HG02852 (cell line): ENCODE measurements around the gene PPP2R5C.

Source experiments
- ATAC-seq: cut with Tn5 transposase; IDR thresholded peaks from one replicate; pipeline ENCODE4 v1.9.1; 2021; ENCODE audit warnings: mild to moderate bottlenecking, moderate library complexity; ENCODE audit not compliant: unreplicated experiment

PPP2R5C gene

DNA sequence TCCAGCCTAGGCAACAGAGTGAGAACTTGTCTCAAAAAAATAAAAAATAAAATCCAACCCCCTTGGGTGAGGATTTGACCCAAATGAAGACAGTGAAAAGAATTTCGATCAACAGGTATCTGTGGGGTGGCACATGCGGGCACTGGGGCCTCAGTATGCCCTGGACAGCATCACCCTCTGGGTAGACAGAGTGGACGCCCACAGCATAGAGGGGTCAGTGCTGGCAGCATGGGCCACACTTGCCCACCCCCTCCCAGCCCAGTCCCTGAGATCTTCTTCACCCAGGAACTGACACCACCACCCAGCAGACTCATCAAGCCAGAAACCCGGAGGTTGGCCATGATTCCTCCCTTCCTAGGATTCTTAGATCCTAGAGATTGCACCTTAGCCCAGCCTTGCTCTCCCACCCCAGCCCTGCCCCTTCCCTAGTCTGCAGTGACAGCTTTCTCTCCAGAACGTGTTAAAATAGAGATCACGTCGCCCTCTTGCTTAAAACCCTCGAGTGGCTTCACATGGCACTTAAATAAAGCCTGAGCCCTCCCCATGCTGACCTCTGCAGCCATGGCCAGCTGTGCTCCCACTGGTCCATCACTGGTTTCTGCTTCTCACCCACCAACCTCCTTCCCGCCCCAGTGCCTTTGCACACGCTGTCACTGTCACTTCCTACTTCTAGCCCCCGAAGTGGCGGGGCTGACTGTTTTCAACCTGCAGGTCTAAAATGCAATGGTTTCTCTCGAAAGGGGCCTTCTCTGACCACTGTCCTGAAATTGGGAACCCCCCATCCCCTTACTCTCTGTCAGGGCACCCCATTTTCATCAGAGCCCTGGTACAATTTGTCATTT is 176.6 kb downstream of the PPP2R5C start:
- no peak for ATAC-seq

DNA sequence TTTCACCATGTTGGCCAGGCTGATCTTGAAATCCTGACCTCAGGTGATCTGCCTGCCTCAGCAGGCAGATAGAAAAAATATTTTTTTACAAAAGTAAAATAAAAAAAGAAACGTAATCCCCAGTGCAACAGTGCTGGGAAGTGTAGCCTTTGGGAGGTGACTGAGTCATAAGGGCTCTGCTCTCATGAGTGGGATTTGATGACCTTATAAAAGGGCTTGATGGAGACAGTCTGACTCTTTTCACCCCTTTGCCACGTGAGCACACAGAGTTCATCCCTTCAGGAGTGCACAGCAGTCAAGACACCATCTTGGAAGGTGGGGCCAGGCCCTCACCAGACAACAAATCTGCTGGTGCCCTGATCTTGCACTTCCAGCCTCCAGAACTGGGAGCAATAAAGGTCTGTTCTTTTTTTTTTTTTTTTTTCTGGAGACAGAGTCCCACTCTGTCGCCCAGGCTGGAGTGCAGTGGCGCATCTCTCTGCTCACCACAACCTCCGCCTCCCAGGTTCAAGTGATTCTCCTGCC is 178.2 kb downstream of the PPP2R5C start:
- no peak for ATAC-seq

DNA sequence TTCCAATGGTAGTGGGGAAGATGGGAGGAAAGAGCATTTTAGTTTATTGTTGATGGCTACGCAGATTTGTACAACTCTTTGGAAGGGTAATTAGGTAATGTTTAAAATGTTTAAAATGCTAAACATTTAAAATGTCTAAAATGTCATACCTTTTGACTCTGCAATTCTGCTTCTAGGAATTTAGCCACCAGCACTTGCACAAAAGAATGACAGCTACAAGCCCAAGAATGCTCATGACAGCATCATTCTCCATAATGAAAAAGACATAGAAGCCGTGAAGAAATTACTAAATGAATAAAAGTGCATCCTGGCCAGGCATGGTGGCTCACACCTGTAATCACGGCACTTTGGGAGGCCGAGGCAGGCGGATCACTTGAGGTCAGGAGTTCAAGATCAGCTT is 182.9 kb downstream of the PPP2R5C start:
- no peak for ATAC-seq

DNA sequence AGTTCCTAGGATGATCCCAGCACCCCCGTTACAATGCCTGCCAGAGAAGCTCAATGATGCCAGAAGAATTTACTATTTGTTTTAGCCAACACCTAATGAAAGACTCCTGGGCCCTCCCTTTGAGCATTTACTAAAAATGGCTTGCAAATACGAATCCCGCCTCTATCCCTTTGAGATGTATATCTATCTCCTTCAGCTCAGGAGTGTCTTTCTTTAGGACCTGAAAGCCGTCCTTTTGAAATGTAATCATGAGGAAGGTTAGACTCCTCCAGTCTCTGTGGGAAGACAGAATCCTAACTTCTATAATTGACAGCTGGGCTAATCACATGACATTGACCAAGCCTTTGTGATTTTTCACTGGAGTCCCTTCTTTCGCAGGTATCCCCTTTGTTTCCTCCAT is 183.7 kb downstream of the PPP2R5C start:
- ATAC-seq, result no peak

DNA sequence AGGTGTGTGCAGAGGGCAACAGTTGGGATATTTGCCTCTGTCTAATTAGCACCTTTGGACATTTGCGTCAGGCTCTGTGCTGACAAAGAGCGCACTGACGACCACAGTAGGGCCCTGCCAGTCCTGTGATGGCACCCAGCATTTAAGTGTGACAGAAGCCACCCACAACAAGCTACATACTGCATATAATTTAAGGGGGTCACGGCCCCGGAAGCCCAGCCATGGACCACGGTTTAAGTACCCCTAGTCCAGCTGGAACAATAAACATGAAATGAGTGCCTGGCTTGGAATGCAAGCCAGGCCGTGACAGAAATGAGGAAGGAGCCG is 186.0 kb downstream of the PPP2R5C start:
- ATAC-seq, result peak; percentile 3

DNA sequence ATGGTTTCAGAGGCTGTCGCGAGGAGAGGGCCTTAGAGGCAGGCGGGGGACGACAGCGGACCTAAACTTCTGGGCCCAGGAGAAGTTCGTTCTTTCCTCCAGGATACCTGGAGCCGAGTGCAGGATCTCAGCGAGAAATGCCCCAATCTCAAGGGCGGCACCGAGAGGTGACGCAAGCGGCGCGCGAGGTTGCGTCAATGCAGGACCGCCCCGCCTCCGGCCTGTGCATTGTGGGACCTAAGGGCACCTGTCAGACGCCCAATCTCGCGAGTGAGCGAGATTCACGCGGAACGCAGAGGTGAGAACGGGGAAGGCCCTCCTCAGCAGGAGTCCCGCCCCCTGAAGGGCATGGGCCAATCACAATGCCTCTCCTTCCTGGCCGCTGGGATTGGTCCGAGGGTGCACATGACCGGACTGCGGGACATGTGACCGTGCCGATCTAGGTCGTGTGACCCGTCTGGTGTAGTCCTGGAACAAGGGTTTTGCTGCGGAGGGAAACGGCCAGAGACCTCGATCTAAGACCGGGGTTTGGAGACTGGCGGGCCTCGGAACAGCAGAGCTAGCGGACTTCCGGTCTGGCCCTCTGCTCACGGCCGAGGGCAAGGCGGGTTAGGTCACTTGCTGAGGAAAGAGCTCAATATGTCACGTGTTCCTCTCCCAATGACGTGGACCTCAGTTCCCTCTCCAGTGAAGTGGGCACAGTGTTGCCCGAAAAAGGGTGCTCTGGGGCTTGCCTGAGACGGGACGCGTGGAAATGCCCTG is 186.6 kb downstream of the PPP2R5C start:
- peak; percentile 97 for ATAC-seq

DNA sequence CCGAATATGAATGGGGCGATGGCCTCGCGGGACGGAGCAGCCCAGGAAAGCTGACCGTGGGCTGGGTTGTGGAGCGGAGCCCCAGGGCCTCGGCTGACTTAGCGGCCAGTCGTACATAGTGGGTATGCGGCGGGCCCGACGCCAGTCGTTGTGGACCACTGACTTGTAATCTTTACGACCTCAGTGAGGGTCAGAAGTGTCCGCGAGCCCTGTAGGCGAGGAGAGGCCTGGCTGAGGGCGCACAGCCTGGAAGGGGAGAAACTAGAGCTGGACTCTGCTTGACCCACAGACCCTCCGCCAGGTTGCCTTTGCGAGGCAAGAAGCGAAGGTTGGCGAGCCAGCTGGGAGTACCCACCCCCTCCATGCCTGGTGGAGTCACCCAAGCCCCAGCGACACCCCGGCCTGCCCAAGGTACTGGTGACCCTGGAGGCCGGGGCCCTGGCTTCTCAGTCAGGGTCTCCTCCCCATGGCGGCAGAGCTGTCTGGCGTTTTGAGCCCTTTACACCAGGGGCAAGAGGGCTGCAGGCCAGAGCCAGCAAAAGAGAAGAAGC is 187.2 kb downstream of the PPP2R5C start:
- no peak for ATAC-seq

DNA sequence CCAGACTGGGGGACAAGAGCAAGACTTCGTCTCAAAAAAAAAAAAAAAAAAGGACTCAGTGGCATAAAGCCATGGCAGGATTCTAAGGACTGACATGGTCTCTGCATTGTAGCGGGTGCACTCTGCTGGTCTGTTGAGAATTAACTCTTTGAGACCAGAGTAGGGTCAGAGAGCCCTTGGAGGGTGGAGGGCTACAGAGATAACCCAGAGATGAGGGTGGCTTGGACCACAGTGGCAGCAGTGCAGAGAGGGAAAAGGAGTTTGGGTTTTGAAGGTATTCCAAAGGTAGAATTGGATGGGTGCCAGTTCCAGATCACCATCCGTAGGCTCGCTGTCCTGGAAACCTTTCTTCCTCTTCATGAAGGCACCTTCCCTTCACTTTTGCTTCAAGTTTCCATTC is 188.6 kb downstream of the PPP2R5C start:
- no peak for ATAC-seq

DNA sequence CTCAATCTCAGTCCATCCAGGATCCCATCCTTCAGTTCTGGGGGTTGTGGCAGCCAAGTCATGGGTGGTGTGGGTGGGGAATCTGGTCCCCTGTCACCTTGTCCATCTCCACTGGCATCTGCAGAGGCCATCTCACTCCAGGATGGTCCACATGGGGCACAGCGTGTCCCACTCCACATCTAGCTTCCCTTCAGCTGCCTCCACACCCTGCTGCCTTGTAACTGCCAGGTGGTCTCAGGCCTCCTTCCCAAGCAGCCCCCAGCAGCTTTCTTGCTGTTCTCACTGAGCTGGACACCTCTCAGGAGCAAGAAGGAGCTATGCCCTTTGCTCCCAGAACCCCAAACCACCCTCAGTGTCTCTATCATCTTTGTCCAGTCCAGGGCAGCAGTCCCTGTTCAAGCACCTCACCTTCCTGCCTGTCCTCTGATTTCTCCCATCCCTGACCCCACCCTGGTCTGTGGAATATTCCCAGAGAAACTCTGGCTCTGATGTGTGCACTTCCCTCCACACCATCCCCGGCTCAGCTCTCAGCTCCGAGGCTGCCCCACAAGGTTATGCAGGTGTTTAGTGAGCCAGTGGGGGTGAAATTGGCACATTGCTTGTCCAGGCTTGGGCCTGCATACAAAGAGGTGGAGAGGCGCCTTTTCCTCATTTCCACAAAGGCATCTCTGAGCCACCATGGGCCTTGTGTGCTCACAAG is 189.2 kb downstream of the PPP2R5C start:
- no peak for ATAC-seq

DNA sequence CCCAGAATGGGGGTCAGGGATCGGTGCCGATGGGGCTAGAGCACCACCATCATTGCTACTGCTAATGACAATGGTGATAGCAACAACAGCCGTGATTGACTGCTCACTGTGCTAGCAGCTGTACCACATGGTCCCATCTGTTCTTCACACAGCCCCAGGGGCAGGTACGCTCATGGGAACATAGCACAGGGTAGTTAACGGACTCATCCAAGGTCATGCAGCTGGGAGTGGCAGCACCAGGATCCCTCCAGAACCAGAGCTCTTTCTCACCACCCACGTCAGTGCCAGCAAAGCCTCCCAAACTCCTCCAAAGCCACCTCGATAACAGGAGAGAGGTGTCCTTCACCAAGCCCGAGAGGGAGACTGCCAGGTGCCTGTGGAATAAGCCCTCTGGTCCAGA is 191.6 kb downstream of the PPP2R5C start:
- ATAC-seq, result no peak

DNA sequence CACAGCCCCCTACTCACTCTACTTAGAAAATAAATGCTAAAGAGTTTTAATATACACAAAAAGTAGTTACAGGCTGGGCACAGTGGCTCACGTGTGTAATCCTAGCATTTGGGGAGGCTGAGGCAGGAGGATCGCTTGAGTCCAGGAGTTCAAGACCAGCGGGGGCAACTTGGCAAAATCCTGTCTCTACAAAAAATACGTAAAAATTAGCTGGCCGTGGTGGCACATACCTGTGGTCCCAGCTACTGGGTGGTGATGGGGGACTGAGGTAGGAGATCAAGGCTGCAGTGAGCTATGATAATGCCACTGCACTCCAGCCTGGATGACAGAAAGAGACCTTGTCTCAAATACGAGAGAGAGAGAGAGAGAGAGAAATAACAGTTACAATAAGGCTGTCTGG is 193.0 kb downstream of the PPP2R5C start:
- no peak for ATAC-seq

DNA sequence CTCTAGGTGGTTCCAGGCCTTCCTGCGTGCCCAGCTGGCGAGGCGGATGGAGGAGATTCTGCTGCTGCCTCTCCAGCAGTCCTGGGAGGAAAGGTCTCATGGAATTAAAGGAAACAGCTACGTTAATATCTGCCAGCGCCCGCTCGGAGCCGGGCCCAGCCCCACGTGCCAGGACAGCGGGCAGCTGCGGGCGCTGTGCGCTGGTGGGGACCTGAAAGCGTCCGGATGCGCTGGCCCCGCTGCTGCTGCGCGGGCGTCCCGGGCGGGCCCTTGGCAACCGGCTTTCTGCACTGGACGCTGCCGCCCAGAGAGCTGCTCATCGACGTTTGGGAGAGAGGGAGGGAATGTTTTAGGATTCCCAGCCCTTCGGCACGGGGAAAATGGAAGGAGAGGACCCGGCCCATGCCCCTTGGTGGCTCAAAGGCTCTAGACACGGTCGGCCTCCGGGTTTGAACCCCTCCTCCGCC is 194.2 kb downstream of the PPP2R5C start:
- no peak for ATAC-seq

DNA sequence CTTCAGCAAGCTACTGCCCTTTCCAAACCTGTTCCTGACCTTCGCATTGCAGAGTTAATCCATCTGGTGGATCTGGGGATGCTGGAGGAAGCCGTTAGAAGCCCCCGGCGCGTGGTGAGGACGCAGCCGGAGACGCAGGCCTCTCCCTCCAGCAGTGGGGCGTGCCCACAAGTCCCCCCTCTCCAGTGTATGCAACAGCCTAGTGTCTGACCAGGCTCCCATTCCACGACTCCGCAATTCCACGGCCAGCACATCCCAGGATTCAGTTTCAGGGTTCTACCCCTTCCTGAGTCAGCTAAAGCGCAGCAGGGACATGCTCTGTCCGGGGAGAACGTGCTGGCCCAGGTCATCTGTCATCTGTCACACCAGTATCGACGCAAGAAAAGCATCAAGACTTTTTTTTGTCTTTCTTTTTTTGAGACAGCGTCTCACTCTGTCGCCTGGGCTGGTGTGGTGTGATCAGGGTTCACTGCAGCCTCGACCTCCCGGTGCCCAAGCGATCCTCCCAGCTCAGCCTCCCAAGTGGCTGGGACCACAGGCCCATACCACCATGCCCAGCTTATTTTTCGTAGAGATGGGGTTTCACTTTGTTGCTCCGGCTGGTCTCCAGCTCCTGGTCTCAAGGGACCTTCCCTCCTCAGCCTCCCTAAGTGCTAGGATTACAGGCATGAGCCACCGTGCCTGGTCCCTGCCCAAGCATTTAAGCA is 194.8 kb downstream of the PPP2R5C start:
- ATAC-seq, result no peak

DNA sequence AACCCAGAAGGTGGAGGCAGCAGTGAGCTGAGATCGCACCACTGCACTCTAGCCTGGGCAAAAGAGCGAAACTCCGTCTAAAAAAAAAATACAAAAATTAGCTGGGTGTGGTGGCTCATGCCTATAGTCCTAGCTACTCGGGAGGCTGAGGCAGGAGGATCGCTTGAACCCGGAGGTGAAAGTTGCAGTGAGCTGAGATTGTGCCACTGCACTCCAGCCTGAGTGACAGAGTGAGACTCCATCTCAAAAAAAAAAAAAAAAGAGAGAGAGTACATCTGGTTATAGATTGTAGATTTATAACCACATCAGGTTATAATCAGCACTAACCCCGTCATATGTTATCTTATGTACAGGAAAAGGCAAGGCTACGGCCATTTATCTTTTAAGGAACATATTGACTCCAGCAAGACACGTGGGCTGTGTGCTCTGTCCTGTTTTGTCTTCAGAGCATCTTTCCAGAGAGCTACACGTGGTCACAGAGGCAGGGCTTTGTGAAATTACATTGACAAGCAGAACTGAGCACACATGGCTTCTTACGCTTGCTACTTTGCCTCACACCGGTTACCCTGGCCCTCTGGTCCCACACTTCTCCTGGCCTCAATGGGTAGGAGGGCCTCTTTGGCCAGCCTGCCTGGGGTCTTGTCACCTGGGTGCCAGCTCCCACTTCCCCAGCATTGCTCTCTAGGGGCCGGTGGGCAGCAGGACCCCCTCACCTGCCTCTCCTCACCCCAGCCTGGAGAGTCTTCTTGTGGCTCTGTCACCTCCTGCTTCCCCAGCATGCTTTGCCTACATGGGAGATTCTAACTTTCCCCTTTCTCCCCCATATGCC is 196.1 kb downstream of the PPP2R5C start:
- no peak for ATAC-seq

DNA sequence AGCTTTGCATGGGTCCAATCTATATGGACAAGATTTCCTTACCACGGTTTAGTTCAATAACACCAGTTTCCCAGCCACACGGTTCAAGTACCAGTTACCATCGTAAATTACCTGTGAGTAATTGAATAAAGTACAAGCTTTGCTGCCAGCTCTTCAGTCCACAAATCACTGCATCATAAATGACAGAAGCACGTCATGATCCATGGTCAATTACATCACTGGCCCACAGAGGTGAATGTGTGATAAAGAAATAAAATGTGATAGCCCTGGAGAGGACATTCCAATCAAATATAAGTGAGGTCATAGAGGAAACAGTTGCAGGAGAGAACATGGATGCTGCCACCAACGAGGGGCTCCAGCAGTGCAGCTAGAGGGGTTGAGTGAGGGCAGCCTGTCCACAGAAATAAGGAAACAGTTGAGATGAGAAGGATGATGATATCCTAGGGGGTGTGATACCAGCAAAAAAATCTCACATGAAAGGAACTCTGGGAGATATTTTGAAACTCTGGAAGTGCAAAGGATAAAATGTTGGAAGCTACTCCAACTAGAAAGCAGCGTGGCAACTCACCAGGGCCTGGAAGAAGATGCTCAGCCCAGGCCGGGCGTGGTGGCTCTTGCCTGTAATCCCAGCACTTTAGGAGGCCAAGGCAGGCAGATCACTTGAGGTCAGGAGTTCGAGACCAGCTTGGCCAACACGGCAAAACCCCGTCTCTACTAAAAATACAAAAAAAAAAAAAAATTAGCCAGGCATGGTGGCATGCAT is 197.1 kb downstream of the PPP2R5C start:
- no peak for ATAC-seq

DNA sequence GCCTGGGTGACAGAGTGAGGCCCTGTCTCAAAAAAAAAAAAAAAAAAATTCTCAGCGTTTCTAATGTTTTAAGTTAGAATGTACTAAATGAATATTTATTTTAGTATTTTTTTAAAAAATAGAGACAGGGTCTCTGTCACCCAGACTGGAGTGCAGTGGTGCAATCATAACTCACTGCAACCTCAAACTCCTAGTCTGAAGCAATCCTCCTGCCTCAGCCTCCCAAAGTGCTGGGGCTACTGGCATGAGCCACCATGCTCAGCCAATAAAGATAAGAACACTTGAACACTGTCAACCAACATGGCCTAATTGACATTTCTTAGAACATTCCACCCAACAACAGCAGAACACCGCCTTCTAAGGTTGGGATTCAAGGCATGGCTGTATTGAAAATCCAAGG is 197.8 kb downstream of the PPP2R5C start:
- ATAC-seq, result no peak

DNA sequence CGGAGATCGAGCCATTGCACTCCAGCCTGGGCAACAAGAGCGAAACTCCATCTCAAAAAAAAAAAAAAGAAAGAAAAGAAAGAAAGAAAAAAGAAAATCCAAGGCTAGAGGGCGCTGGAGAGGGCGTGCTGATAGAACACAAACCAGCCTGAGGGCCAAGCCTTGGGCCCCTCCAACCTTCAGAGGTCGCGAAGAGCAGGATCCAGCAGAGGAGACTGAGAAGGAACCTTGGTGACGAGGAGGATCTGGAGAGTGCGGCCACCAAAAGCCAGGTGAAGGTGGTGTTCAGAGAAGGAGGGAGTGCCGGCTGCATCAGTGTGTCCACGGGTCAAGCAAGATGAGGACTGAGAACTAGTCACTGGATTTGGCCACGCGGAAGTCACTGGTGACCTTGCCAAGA is 198.7 kb downstream of the PPP2R5C start:
- ATAC-seq, result no peak

DNA sequence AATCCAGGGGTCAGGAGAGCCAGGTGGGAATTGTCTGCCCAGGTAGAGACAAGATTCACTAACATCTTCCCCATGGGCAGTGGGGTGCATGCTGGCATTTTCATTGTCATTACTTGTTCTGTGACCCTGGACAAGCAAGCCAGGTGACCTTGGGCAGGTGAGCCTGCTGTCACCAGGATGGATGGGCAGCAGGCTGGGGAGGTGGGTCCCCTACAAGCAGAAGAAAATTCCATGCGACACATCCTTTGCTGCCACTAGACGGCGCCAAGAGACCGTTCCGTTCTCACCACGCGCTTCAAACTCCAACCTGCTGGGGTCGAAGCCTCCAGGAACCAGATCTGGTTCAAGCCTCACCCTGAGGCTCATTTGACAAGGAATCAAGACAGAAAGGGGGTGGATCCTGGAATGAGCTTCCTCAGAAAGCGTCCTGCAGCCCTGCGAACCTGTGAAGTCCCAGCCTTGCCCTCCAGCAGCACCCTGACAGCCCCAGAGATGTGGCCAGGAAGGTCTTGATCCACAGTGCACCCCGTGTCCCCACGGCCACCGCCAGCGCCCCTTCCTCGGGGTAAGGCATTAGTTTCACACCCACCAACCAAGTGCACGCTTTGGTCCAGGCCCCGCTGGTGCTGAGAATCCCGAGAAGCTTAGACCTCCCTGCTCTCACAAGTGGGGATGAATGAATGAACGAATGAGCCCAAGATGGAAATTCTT is 199.7 kb downstream of the PPP2R5C start:
- ATAC-seq, result no peak
